Activated CD8-positive, alpha-beta T cell treated with anti-CD3 and anti-CD28 coated beads for 36 hours (primary cell): ENCODE measurements around the gene PLCH1. TPM values are rescaled to one million over a fixed set of nuclear protein-coding genes. Genes with fewer than 3 reads are reported as not detected.
A peak's percentile ranks its signal among the peaks of the same experiment; 100 is the strongest.

Source experiments
- ATAC-seq: fragments of 200-7000 bp; cut with Tn5 transposase; one replicate; pipeline ENCODE4 v1.10.0; 2021; ENCODE audit warnings: mild to moderate bottlenecking, moderate library complexity
- CTCF ChIA-PET: fragments of 350-600 bp; sonication (Branson Sonifier 250); formaldehyde crosslinking; loops from one replicate; lab custom pipeline; 2021; ENCODE audit warnings: antibody characterized with exemption; lab: Charles Lee
- POLR2A ChIA-PET: fragments of 350-600 bp; sonication (Branson Sonifier 250); formaldehyde crosslinking; loops from one replicate; lab custom pipeline; 2021; ENCODE audit warnings: antibody characterized with exemption; lab: Charles Lee
- DNase-seq: peaks from one replicate; pipeline ENCODE4 v3.0.0-alpha.2; 2020
- H3K27ac Mint-ChIP-seq: one replicate; pipeline ENCODE4 v1.8.0; 2021; ENCODE audit warnings: mild to moderate bottlenecking, mixed read lengths
- H3K27me3 Mint-ChIP-seq: one replicate; pipeline ENCODE4 v1.8.0; 2021; ENCODE audit warnings: mixed read lengths
- H3K36me3 Mint-ChIP-seq: one replicate; pipeline ENCODE4 v1.8.0; 2021; ENCODE audit warnings: low read depth, mixed read lengths
- H3K4me1 Mint-ChIP-seq: one replicate; pipeline ENCODE4 v1.8.0; 2021; ENCODE audit warnings: low read depth, mixed read lengths
- H3K4me3 Mint-ChIP-seq: one replicate; pipeline ENCODE4 v1.8.0; 2021; ENCODE audit warnings: mild to moderate bottlenecking, moderate library complexity, mixed read lengths
- H3K9me3 Mint-ChIP-seq: one replicate; pipeline ENCODE4 v1.8.0; 2021; ENCODE audit warnings: mixed read lengths
- CTCF ChIP-seq: fragments of 200-600 bp; IDR thresholded peaks from one replicate; pipeline ENCODE4 v1.8.0; 2022; ENCODE audit warnings: antibody characterized with exemption, mild to moderate bottlenecking
- intact Hi-C: fragments of 100-400 bp; cut with micrococcal nuclease; formaldehyde crosslinking; loops from one replicate; pipeline ENCODE4 v1.10.0; 2022
- total RNA-seq, 2 experiments: library from RNA; stranded (reverse); gene quantifications; one replicate each; pipeline ENCODE4 v1.2.3, GENCODE V29; 2021

The PLCH1 gene
- total RNA-seq, 2 experiments from 2014 or later: 0.20 to 0.32 TPM

DNA sequence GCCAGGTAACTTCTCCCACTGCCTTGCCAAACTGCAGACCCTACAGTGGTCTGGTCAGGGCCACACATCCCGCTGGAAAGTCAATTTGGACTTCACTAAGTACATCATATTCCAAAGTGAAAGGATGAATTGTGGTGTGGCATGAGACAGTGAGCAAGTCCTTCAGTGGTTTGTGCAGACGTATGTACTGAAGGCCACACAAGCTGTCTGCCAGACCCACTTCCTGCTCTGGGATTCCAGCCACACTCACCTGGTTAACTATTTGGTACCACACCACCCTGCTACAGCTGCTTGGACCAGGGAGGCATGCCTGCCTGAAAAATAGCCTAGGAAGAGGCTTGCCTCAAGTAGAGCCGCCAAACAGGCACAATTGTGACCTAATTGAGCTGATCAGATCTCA, 357.3 kb downstream of the PLCH1 start:
- no peaks in the 10 kb centered on the region for H3K4me1 Mint-ChIP-seq
- no peak for ATAC-seq
- TF ChIP-seq CTCF: no peak
- H3K27me3 Mint-ChIP-seq: peaks cover 3% of the 10 kb centered on the region
- no peak for DNase-seq
- H3K9me3 Mint-ChIP-seq: no peaks in the 10 kb centered on the region
- ChIA-PET CTCF (interaction anchor here (1.7 kb wide), 1 partner anchor 314 kb away, joined by 7 read pairs; no protein-coding TSS in a partner anchor), POLR2A (no interaction called here)
- no peak overlapping the region for H3K27ac Mint-ChIP-seq
- no peaks in the 10 kb centered on the region for H3K36me3 Mint-ChIP-seq
- H3K4me3 Mint-ChIP-seq: no peak overlapping the region
- intact Hi-C loops: no loop called here

DNA sequence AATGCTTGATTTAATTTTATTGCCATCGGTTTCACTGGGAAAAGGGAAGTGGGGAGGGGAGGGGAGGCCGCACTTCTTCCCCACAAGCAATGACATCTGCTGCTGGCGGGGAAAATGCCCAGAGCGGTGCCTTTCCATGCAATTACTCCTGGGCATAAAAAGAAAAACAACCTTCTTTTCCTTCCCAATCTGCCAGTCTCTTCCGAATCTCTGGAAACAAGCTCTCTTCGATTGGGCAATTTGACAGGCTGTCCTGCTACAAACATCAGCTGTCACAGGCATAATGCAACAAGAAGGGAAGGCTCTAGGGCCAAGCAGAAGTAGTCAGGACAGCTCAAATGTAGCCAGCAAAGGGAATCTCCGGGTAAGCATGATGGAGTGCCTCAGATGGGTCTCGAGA, 358.0 kb downstream of the PLCH1 start:
- Mint-ChIP-seq H3K27me3 (peaks cover 3% of the 10 kb centered on the region), H3K36me3 (no peaks in the 10 kb centered on the region), H3K27ac (no peak overlapping the region), H3K4me1 (no peaks in the 10 kb centered on the region), H3K4me3 (no peak overlapping the region), H3K9me3 (no peaks in the 10 kb centered on the region)
- DNase-seq: no peak
- no peak for ATAC-seq
- CTCF ChIA-PET: no interaction called here
- TF ChIP-seq CTCF: no peak
- intact Hi-C loops: no loop called here
- POLR2A ChIA-PET: no interaction called here

DNA sequence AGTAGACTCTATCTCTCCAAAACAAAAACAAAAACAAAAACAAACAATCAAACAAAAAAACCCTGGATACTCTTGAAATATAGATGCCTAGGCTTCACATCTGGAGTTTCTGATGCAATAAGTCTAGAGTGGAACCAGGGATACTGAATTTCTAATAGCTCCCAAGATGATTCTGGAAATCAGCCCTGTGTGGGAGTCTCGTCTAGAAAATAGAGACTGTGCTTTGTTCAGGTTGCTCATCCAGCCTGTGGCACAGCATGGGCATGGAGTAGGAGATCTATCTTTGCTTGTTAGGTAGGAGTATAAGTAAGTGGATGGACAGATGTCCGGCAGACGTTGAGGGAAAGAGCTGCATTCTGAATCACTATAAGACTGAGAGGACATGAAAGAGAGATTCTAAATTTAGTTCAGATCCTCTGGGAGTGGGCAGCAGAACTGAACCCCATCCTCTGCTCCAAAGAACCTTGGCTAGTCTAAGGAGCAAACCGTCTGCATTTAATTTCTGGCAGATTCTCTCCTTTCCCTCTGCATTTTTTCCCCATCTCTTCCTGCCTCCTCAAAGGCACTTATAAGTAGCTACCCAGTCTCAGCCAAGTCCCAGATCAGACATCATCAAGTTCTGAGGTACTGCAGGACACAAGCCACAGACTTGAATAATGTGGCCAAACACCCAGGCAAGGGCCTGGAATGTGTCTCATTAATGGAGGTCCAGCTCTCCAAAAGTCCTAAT, 358.8 kb downstream of the PLCH1 start:
- POLR2A ChIA-PET: no interaction called here
- Mint-ChIP-seq H3K4me3 (no peak overlapping the region), H3K9me3 (no peaks in the 10 kb centered on the region), H3K27me3 (peaks cover 3% of the 10 kb centered on the region), H3K36me3 (no peaks in the 10 kb centered on the region), H3K4me1 (no peaks in the 10 kb centered on the region), H3K27ac (no peak overlapping the region)
- intact Hi-C loops: no loop called here
- CTCF ChIA-PET: interaction anchor here (1.5 kb wide), 1 partner anchor 316 kb away, joined by 4 read pairs; no protein-coding TSS in a partner anchor
- no peak for DNase-seq
- no peak for ATAC-seq
- TF ChIP-seq CTCF: no peak

DNA sequence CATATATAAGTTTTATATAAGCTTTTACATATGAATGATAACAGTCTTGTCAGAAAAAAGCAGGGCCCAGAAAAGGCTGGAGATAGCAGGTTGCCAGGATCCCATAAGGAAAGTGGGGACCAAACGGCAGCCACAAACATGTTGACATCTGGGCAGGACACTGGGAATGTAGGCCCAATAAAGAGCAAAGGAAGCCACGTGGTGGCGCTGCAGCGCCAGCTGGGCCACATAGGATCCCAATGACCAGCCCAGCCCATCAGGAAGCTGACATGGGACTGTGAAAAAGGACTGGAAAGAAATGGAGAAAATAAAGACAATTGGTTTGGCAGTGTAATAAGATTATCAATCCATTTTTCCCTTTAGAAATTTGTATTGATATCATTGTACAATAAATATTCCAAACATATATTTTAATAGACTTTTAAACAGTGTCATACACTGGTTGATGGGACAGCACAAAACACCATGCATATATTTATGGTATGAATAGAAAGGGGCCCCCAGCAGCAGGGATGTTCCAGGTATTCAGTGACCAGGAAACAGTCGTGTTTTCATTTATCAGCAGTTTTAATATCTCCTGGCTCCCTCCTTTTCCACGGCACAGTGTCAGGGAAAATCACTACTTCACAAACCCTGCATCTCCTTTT, 362.4 kb downstream of the PLCH1 start:
- Mint-ChIP-seq H3K9me3 (no peaks in the 10 kb centered on the region), H3K4me3 (no peak overlapping the region), H3K27ac (no peak overlapping the region), H3K36me3 (no peaks in the 10 kb centered on the region), H3K4me1 (no peaks in the 10 kb centered on the region), H3K27me3 (peaks cover 3% of the 10 kb centered on the region)
- TF ChIP-seq CTCF: peak; percentile 52
- DNase-seq (peak; percentile 39), ATAC-seq (no peak)
- CTCF ChIA-PET: interaction anchor here (1.1 to 2.5 kb wide), 2 partner anchors 8 to 319 kb away, joined by 3 to 13 read pairs; no protein-coding TSS in a partner anchor
- intact Hi-C loops: no loop called here
- POLR2A ChIA-PET: no interaction called here

DNA sequence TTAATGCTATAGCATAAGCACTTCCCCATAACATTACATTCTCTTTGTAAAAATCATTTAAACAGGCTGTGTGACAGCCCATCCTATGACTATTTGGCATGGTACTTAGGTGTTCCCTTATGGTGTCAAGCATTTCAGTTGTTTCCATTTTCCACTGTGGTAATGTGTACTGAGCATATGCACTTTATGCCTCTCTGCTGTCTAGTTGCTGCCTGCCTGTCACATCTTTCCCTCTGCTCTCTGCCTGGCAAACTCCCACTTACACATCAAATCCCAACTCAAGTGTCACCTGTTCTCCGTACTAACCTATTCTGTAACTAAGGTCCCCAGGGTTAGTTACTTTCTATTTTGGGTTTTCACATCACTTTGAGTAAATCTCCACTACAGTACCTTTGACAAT, 367.0 kb downstream of the PLCH1 start:
- ATAC-seq (no peak), DNase-seq (no peak)
- H3K4me1 Mint-ChIP-seq: no peaks in the 10 kb centered on the region
- no peak overlapping the region for H3K27ac Mint-ChIP-seq
- POLR2A ChIA-PET: no interaction called here
- intact Hi-C loops: no loop called here
- H3K36me3 Mint-ChIP-seq: no peaks in the 10 kb centered on the region
- TF ChIP-seq CTCF: no peak
- H3K27me3 Mint-ChIP-seq: no peaks in the 10 kb centered on the region
- no peaks in the 10 kb centered on the region for H3K9me3 Mint-ChIP-seq
- no peak overlapping the region for H3K4me3 Mint-ChIP-seq
- CTCF ChIA-PET: no interaction called here
